SK-N-MC (cell line): Measurements from ENCODE around the gene NUDT22.
A peak's percentile ranks its signal among the peaks of the same experiment; 100 is the strongest.

Source experiments
- EZH2 ChIP-seq: fragments of 200-600 bp; sonication (generic); IDR thresholded peaks from one replicate; pipeline ENCODE4 v1.6.1; 2017; ENCODE audit warnings: antibody characterized with exemption
- FOXP2 ChIP-seq: optimal IDR thresholded peaks from 2 replicates; pipeline ENCODE3; 2011; ENCODE audit warnings: mild to moderate bottlenecking, moderate library complexity; ENCODE audit not compliant: insufficient read depth; ENCODE audit errors: extremely low read length, control extremely low read depth
- POLR2AphosphoS5 ChIP-seq: IDR thresholded peaks from 2 replicates; pipeline ENCODE4 v1.6.1; 2012; ENCODE audit warnings: mild to moderate bottlenecking, low read depth, low read length, borderline replicate concordance

- TF ChIP-seq POLR2AphosphoS5, result peak; percentile 61
- no peak for TF ChIP-seq EZH2
- no peak for TF ChIP-seq FOXP2
Observed at GRCh38 chr11:64185693-64186491, 40.2 kb upstream of the NUDT22 start, which contains the start of gene STIP1.
